ENCODE measurements around the gene IQSEC2. TPM values are rescaled to one million over a fixed set of nuclear protein-coding genes. Genes with fewer than 3 reads are reported as not detected.

IQSEC2 gene
- polyA plus RNA-seq, 3 donors = 6.5 to 31.2 (median 6.9) TPM

DNA sequence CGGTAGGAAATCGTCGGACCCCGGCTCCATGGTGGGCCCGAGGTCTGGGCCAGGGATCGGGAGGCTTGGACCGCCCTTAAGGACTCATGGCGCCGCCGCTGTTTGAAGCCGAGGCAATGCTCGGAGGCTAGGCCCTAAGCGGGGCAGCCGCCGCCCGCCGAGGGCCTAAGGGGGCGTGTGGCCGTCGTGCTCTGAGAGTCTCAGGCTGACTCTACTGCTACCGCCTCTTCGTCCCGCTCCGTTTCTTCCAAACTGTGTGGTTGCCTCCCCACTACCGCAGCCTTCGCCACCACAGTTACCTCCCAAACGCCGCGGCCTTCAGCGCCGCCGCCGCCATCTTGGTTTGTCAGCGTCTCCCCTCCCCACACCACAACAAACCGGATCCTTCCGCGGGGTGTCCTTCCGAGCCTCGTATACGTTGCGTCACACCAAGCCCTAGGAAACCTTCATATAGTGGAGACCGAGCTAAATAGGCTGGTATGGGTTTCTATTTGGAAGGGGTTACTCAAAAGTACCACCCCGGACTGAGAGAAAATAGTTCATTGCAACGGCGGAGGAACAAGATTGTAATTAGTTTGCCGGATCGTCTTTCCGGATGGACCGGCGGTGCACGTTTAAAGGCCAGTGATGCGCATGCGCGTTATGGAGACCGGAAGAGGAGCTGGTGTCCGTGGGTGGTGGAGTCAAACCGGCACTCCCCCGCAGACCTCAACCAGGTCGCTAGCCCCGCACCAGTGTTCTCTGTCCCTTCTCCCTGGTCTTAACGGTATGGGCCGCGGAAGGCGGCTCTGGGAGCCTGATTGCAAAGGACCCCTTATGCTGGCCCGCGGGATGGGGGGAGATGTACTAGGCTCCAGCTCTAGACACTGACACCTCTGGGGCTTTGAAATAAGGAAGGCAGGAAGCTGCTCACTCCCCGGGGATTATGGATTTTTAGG lies 56.3 kb downstream of the IQSEC2 start, which contains the start of gene KDM5C:
Gene KDM5C, minus strand, starts transcription at position 348 of the 938 bp plus-strand sequence. Its CDS starts 318 bp downstream, at position 30.
- H3K9me3 ChIP-seq (replicated peaks in 1 of 2; ENCODE audit: control insufficient read depth in 1 of 2, insufficient read depth in 1 of 2, low read length in 2 of 2) = no peaks in the 10 kb centered on the region

More for the DNA sequence above, 56.3 kb downstream of the IQSEC2 start, which contains the start of gene KDM5C:
- peaks cover 9 to 19% of the 10 kb centered on the region in 2 donors for H3K36me3 ChIP-seq (replicated peaks in 1 of 2; ENCODE audit: control insufficient read depth in 1 of 2, insufficient read depth in 2 of 2, low read length in 2 of 2)
- peak; percentile 83 to 95 (median 91) for DNase-seq
- H3K27ac Mint-ChIP-seq = peak within 1 kb of the TSS; percentile 95 to 100 (median 98)
- H2AFZ ChIP-seq (ENCODE audit: insufficient read depth, low read depth, low read length, poor library complexity, severe bottlenecking) = peak within 1 kb of the TSS; percentile 98
- peak within 1 kb of the TSS; percentile 74 to 92 (median 80) for H3K4me3 ChIP-seq (replicated peaks in 1 of 3; ENCODE audit: low read depth in 2 of 3, low read length in 3 of 3)
- peaks cover 35% of the 10 kb centered on the region for H4K20me1 ChIP-seq (ENCODE audit: insufficient read depth, low read length)
- TF ChIP-seq, protein P1, sequence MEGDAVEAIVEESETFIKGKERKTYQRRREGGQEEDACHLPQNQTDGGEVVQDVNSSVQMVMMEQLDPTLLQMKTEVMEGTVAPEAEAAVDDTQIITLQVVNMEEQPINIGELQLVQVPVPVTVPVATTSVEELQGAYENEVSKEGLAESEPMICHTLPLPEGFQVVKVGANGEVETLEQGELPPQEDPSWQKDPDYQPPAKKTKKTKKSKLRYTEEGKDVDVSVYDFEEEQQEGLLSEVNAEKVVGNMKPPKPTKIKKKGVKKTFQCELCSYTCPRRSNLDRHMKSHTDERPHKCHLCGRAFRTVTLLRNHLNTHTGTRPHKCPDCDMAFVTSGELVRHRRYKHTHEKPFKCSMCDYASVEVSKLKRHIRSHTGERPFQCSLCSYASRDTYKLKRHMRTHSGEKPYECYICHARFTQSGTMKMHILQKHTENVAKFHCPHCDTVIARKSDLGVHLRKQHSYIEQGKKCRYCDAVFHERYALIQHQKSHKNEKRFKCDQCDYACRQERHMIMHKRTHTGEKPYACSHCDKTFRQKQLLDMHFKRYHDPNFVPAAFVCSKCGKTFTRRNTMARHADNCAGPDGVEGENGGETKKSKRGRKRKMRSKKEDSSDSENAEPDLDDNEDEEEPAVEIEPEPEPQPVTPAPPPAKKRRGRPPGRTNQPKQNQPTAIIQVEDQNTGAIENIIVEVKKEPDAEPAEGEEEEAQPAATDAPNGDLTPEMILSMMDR (IDR thresholded peaks at IDR 0.05) = no peak
- peak within 1 kb of the TSS; percentile 67 to 99 for H3K27ac ChIP-seq (ENCODE audit: low read depth in 1 of 2, low read length in 2 of 2)
- peaks cover 33% of the 10 kb centered on the region for H3K4me1 Mint-ChIP-seq
- H3K4me2 ChIP-seq (replicated peaks; ENCODE audit: extremely low read depth, low read length, poor library complexity, severe bottlenecking) = peak within 1 kb of the TSS; percentile 87
- H3K36me3 Mint-ChIP-seq = peaks cover 7 to 29% of the 10 kb centered on the region in 2 donors
- WGBS (ENCODE audit: insufficient coverage) = under 1% methylated on average over 35 of the region's 67 CpGs
- intact Hi-C loops (cut with micrococcal nuclease) = loop anchor here in 1 of 2 donors (10.0 kb wide), 1 partner anchor 130 kb away; the partner anchor contains the start of gene KANTR
- peaks cover 0 to 6% (median 0%) of the 10 kb centered on the region in 7 donors for H3K9me3 Mint-ChIP-seq
- peak within 1 kb of the TSS; percentile 89 to 95 for H3K4me3 Mint-ChIP-seq
- peaks cover 37 to 42% of the 10 kb centered on the region in 2 donors for H3K4me1 ChIP-seq (ENCODE audit: control insufficient read depth in 1 of 2, insufficient read depth in 2 of 2, low read length in 2 of 2)
- peaks cover 50% of the 10 kb centered on the region for H3K79me2 ChIP-seq (ENCODE audit: insufficient read depth, low read length)
- peaks cover 0 to 13% (median 0%) of the 10 kb centered on the region in 3 donors for H3K27me3 Mint-ChIP-seq (ENCODE audit: low read depth in 3 of 3)
- no peaks in the 10 kb centered on the region for H3K27me3 ChIP-seq (ENCODE audit: control insufficient read depth in 2 of 2, insufficient read depth in 2 of 2, low read length in 2 of 2)
- H3K9ac ChIP-seq (ENCODE audit: insufficient read depth, low read length, poor library complexity, severe bottlenecking) = peak within 1 kb of the TSS; percentile 98

Measured in CD14-positive monocyte (primary cell).